ENCODE measurements around the gene KIF26B.

Gene KIF26B

DNA sequence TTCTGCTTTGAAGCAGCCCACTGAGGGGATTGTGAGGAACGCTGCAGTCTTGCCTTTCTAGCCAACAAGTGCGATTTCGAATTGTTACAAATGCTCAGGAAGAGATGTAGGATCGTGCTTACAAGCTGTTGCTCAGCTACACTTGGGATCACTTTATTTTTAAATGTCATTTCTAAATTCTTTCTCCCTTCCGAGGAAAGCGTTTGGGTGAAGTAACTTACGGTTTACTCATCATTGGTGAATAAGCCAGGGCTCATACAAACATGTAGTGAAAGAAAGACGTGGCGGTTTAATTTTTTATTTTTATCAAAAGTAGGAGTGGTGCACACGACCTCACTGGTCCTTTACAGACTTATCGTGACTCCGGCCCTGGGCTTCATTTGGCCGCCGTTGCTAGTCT, 386.6 kb downstream of the KIF26B start:
- no peak for DNase-seq (ENCODE audit: low read depth in 1 of 2, low spot score in 1 of 2)
- no peak for TF ChIP-seq JUND (IDR thresholded peaks at IDR 0.05; ENCODE audit: low read depth)
- in situ Hi-C loops (cut with HindIII; ENCODE audit: low pct_unique_long_range_greater_than_20kb, low sequenced_read_pairs) = no loop called here

DNA sequence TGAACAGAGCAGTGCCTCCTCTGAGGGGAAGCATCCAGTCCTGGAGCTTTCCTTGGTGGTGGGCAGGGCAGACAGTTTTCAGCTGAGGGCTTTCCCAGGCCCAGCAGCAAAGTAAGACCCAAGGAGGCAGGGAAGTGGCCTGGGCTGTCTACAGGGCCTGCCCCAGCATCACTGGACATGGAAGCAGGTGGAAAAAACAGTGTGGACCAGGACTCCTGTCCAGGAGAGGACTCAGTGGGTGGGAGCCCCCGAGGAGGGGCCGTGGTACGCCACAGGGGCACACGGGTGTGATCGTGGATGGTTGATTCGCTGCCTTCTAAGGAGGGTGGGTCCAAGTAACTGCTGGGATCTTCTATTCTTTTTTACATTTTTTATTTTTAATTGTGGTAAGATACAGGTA, 387.6 kb downstream of the KIF26B start:
- no peak for TF ChIP-seq JUND (IDR thresholded peaks at IDR 0.05; ENCODE audit: low read depth)
- no peak for DNase-seq (ENCODE audit: low read depth in 1 of 2, low spot score in 1 of 2)
- in situ Hi-C loops (cut with HindIII; ENCODE audit: low pct_unique_long_range_greater_than_20kb, low sequenced_read_pairs) = no loop called here

DNA sequence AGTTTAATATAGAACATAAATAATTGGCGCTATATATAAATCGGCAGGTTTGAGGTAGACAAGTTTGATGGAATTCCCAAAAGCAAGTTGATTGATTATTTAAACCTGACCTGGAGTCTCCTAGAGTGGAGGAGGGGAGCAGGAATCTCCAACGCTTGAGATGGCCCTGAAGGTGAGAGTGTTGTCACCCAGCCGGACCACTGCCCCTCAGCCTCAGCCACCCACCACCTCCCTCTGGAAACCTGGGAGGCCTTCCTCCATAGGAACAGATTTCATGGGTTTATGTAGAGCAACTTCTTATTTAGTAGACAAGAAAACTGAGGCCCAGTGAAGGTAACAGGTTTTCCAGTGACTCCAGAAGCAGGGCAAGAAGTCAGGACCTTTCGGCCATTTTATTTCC, 389.5 kb downstream of the KIF26B start:
- in situ Hi-C loops (cut with HindIII; ENCODE audit: low pct_unique_long_range_greater_than_20kb, low sequenced_read_pairs) = no loop called here
- TF ChIP-seq JUND (IDR thresholded peaks at IDR 0.05; ENCODE audit: low read depth) = no peak

DNA sequence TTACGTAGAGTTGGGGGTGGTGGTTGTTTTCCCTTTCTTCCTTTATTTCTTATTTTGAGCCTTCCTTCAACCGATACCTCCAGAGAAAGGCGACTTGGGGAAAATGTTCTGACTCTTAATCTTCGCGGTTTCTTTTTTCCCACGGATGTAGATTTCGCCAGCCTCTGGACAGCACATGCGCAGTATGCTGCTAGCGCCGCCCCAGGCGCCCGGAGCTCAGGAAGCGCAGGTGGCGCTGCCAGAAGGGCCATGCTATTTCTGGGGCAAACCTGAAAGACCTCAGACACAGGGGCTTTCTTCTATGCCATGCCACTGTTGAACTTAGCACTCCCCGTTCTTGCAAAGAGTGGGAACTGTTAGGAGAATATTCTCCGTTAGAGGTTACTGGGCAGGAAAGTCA, 392.1 kb downstream of the KIF26B start:
- TF ChIP-seq JUND (IDR thresholded peaks at IDR 0.05; ENCODE audit: low read depth) = no peak
- in situ Hi-C loops (cut with HindIII; ENCODE audit: low pct_unique_long_range_greater_than_20kb, low sequenced_read_pairs) = no loop called here

More for the DNA sequence above, 389.5 kb downstream of the KIF26B start:
- DNase-seq (ENCODE audit: low read depth in 1 of 2, low spot score in 1 of 2) = no peak

DNA sequence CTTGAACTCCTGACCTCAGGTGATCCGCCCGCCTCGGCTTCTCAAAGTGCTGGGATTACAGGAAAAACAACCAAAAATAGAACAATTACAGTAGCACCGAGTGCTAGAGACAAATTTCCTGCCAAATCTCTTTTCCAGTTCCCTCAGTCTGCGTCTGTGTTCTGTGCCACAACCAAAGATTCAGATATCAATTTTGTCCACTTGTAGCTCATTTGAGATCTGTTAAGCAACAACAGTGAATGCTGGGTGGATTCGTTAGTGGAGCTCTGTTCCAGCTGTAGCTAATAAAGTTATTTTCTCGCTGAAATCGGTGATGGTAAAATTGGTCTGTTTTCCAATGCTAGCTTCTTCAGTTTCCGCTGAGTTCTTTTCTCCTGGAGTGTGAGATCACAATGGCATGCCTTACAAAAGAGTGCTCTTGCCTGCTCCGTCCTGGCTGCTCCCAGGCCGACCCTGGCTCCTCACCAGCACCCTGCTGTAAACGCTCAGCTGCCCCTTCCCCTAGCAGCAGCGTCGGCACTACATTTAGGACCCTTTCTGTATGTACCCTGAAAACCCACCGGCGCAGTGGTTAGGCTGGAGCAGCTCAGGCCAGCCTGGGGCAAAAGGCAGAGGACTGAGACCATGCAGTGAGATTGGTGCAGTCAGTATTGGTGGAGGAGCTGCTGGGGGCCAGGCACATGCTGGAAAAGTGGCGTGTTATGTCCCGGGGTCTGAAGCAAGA, 395.4 kb downstream of the KIF26B start:
- no peak for DNase-seq (ENCODE audit: low read depth in 1 of 2, low spot score in 1 of 2)
- in situ Hi-C loops (cut with HindIII; ENCODE audit: low pct_unique_long_range_greater_than_20kb, low sequenced_read_pairs) = no loop called here
- no peak for TF ChIP-seq JUND (IDR thresholded peaks at IDR 0.05; ENCODE audit: low read depth)

More for the DNA sequence above, 392.1 kb downstream of the KIF26B start:
- DNase-seq (ENCODE audit: low read depth in 1 of 2, low spot score in 1 of 2) = no peak

DNA sequence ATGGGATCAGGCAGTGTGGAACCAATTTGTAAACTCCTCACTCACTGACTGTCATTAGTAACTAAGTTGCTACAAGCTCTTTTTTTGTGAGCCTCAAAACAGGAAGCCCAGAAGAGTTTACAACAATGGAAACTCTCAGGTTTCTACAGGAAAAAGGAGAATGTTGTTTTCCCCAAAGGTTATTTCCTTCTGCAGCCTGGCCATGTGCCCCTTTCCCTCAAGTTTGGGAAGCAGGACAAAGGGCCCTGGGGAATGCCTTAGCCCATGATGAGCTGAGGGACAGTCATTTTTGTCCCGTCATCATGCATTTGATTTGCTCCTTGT, 395.9 kb downstream of the KIF26B start:
- TF ChIP-seq JUND (IDR thresholded peaks at IDR 0.05; ENCODE audit: low read depth) = no peak
- in situ Hi-C loops (cut with HindIII; ENCODE audit: low pct_unique_long_range_greater_than_20kb, low sequenced_read_pairs) = no loop called here
- no peak for DNase-seq (ENCODE audit: low read depth in 1 of 2, low spot score in 1 of 2)

DNA sequence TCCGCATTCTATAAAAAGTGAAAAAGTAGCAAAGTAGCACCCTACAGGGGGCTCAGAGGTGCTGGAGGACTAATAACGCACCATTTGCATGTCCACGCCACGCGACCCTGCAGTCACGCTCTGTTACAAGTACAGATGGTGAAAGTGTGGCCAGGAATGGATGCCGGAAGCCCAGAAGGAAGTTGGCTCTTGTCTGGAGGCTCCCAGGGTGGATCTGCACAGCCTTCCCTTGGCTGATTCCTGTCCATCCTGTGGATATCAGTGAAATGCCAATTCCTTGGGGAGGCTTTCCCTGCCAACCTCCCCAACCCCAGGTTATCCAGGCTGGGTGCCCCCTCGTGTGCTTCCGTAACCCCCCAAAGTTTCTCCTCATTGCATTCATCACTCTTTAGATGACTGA, 396.8 kb downstream of the KIF26B start:
- no peak for TF ChIP-seq JUND (IDR thresholded peaks at IDR 0.05; ENCODE audit: low read depth)
- in situ Hi-C loops (cut with HindIII; ENCODE audit: low pct_unique_long_range_greater_than_20kb, low sequenced_read_pairs) = no loop called here
- no peak for DNase-seq (ENCODE audit: low read depth in 1 of 2, low spot score in 1 of 2)

DNA sequence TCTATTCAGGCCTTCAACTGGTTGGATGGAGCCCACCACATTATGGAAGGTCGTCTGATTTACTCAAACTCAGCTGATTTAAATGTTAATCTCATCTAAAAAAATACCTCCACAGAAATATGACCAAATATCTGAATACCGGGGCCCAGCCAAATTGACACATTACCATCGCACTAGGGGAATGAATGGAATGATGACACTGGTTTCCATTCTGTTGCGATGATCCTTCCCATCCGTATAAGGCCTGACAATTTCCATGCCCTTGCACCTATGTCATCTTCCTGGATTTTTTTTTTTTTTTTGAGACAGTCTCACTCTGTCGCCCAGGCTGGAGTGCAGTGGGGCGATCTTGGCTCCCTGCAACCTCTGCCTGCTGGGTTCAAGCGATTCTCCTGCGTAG, 397.5 kb downstream of the KIF26B start:
- DNase-seq (ENCODE audit: low read depth in 1 of 2, low spot score in 1 of 2) = no peak
- in situ Hi-C loops (cut with HindIII; ENCODE audit: low pct_unique_long_range_greater_than_20kb, low sequenced_read_pairs) = no loop called here
- TF ChIP-seq JUND (IDR thresholded peaks at IDR 0.05; ENCODE audit: low read depth) = no peak

DNA sequence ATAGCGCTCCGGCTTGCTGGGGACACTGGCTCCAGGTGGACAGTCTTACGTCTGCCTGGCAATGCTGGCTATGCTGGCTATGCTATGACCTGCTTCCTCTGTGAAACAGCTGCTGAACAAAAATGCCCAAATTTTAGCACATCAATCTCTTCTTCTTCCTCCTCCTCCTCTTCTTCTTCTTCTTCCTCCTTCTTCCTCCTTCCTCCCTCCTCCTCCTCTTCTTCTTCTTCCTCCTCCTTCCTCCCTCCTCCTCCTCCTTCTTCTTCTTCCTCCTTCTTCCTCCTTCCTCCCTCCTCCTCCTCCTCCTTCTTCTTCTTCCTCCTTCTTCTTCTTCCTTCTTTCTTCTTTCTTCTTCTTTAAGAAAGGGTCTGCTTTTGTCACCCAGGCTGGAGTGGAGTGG, 401.3 kb downstream of the KIF26B start:
- in situ Hi-C loops (cut with HindIII; ENCODE audit: low pct_unique_long_range_greater_than_20kb, low sequenced_read_pairs) = no loop called here
- TF ChIP-seq JUND (IDR thresholded peaks at IDR 0.05; ENCODE audit: low read depth) = no peak
- DNase-seq (ENCODE audit: low read depth in 1 of 2, low spot score in 1 of 2) = no peak

DNA sequence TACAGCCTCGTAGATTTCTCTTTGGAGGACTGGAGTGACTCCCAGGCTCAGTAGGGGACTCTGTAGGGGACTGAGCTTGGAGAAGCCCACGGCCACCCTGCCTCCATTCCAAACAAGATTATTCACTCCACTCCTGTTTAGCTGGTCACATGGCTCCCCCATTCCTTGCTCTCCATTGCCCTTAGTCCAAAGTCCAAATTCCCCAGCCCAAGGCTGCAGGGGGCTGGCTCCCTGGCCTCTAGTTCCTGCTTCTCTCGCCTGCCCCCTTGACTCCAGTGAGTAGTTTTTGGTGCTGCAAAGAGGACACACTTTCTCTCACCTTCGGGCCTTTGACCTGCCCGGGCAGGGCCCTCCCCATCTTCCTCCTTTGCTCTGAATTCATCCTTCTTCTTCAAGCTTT, 403.3 kb downstream of the KIF26B start:
- no peak for DNase-seq (ENCODE audit: low read depth in 1 of 2, low spot score in 1 of 2)
- in situ Hi-C loops (cut with HindIII; ENCODE audit: low pct_unique_long_range_greater_than_20kb, low sequenced_read_pairs) = no loop called here
- TF ChIP-seq JUND (IDR thresholded peaks at IDR 0.05; ENCODE audit: low read depth) = no peak

DNA sequence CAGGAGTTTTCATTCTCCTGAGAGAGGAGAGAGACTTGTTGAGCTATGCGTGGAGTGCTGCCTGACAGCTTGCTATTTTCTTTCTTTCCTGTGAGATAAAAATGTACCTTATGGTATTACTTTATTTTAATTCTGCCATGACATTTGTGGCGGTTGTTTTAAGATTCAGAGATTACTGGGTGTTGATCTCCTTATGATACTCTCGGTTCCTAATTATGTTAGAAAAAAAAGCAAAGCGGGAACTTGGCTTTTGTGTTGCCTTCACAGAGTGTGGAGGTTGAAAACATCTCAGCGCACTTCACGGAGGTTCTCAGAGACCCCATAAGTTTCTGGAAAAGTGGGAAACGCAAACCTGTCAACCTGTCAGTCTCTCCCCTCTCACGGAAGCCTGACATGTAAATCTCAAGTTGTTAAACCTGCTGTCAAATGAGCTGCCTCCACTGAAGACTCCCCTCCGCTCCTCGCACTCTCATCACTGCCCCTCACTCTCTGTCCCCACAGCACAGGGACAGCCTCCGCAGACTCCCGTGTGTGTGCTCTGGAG, 405.6 kb downstream of the KIF26B start:
- DNase-seq (ENCODE audit: low read depth in 1 of 2, low spot score in 1 of 2) = no peak
- in situ Hi-C loops (cut with HindIII; ENCODE audit: low pct_unique_long_range_greater_than_20kb, low sequenced_read_pairs) = no loop called here
- no peak for TF ChIP-seq JUND (IDR thresholded peaks at IDR 0.05; ENCODE audit: low read depth)

DNA sequence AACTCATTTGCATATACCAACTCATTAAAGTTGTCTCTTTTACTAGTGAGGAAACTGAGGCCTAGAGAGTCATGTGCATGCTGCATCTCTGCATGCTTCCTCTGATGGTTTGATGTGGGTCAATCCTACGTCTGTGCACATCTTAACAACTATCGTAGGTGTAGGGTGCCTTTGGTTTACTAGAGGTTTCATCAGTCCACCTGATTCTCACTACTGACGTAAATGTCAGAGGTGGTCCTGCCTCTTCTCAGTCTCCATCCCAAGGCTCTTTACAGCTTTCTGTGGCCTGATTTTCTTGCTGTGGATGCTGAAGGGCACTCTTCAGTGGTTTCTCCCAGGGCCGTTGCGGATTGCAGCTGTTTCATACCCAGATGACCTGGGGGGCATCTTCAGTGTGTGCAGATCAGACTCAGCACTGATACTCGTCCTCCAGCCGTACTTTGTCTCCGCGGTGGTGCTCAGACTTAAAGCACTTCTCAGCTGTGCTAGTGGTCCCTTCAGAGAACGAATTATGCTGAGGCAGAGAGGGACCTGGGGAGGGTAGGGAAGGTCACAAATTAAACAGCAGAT, 407.0 kb downstream of the KIF26B start:
- in situ Hi-C loops (cut with HindIII; ENCODE audit: low pct_unique_long_range_greater_than_20kb, low sequenced_read_pairs) = no loop called here
- no peak for TF ChIP-seq JUND (IDR thresholded peaks at IDR 0.05; ENCODE audit: low read depth)
- DNase-seq (ENCODE audit: low read depth in 1 of 2, low spot score in 1 of 2) = no peak

DNA sequence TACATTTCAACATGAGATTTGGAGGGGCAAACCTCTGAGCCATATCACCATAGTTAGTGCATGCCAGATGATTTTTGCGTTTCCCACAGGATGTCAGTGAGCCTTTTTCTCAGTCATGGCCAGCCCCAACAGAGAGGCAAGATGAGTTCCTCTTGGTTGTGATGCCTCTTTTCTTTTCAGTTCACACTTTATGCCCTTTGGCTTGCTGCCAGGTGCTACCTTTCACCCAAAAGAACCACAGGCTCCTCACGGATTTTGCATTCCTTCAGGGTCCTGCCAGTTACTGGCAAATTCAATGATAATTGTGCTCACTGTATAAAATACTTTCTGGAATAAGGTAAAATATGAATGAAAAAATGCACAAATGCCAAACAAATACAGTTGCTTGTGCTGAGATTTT, 411.3 kb downstream of the KIF26B start:
- in situ Hi-C loops (cut with HindIII; ENCODE audit: low pct_unique_long_range_greater_than_20kb, low sequenced_read_pairs) = no loop called here
- TF ChIP-seq JUND (IDR thresholded peaks at IDR 0.05; ENCODE audit: low read depth) = no peak
- DNase-seq (ENCODE audit: low read depth in 1 of 2, low spot score in 1 of 2) = no peak

DNA sequence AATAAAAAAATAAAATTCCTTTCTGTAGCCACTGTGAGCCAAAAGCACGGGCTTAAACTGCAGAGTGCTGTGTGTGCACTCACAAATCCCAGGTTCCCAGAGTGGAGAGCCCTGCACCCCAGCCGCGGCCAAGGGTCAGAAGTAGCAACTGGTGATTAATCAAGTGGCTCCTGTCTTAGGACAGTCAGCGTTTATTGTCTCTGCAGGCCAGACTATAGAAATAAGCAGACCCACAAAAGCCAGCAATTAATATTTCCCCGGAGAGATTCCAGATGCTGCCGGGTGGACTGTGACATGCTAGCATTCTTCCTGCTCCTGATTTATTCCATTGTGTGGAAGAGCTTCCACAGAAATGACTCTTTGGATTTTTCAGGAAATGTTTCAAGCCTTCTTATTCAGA, 412.2 kb downstream of the KIF26B start:
- in situ Hi-C loops (cut with HindIII; ENCODE audit: low pct_unique_long_range_greater_than_20kb, low sequenced_read_pairs) = no loop called here
- TF ChIP-seq JUND (IDR thresholded peaks at IDR 0.05; ENCODE audit: low read depth) = no peak
- DNase-seq (ENCODE audit: low read depth in 1 of 2, low spot score in 1 of 2) = no peak
